Neural progenitor cell (in vitro differentiated cells): ENCODE data around the gene CATSPER3. TPM values are rescaled to one million over a fixed set of nuclear protein-coding genes. Genes with fewer than 3 reads are reported as not detected.

Experiments
- DNase-seq: peaks from one replicate; pipeline ENCODE4 v3.0.0-alpha.2; 2016; ENCODE audit warnings: low spot score
- H2AFZ ChIP-seq: fragments of 200-600 bp; sonication (generic); replicated peaks from 2 replicates; pipeline ENCODE4 v1.6.1; 2016; ENCODE audit warnings: antibody characterized with exemption
- H3F3A ChIP-seq: fragments of 200-600 bp; sonication (generic); 2 replicates; pipeline ENCODE4 v1.6.1; 2016; ENCODE audit warnings: antibody characterized with exemption, low read depth
- H3K27ac ChIP-seq: fragments of 200-600 bp; sonication (generic); 2 replicates; pipeline ENCODE4 v1.5.1; 2016; ENCODE audit warnings: mild to moderate bottlenecking
- H3K27me3 ChIP-seq: fragments of 200-600 bp; sonication (generic); 2 replicates; pipeline ENCODE4 v1.6.1; 2016; ENCODE audit warnings: mild to moderate bottlenecking, moderate library complexity
- H3K36me3 ChIP-seq: fragments of 200-600 bp; sonication (generic); 2 replicates; pipeline ENCODE4 v1.5.1; 2016
- H3K4me1 ChIP-seq: fragments of 200-600 bp; sonication (generic); 2 replicates; pipeline ENCODE4 v1.6.1; 2016; ENCODE audit warnings: mixed run types
- H3K4me2 ChIP-seq: fragments of 200-600 bp; sonication (generic); 2 replicates; pipeline ENCODE4 v1.6.1; 2016
- H3K4me3 ChIP-seq: fragments of 200-600 bp; sonication (generic); 2 replicates; pipeline ENCODE4 v1.5.1; 2016
- H3K79me2 ChIP-seq: fragments of 200-600 bp; sonication (generic); 2 replicates; pipeline ENCODE4 v1.6.1; 2016; ENCODE audit warnings: low read depth
- H3K9ac ChIP-seq: fragments of 200-600 bp; sonication (generic); 2 replicates; pipeline ENCODE4 v1.6.1; 2016
- H3K9me3 ChIP-seq: fragments of 200-600 bp; sonication (generic); 2 replicates; pipeline ENCODE4 v1.5.1; 2016; ENCODE audit warnings: low read depth
- H4K20me1 ChIP-seq: fragments of 200-600 bp; sonication (generic); 2 replicates; pipeline ENCODE4 v1.6.1; 2016; ENCODE audit warnings: low read depth
- H3K27ac Mint-ChIP-seq: 3 replicates; pipeline ENCODE4 v1.8.0; 2021; ENCODE audit warnings: mixed read lengths
- H3K27me3 Mint-ChIP-seq: 2 replicates; pipeline ENCODE4 v1.8.0; 2022; ENCODE audit warnings: low read depth, mild to moderate bottlenecking, inconsistent platforms, moderate library complexity, mixed read lengths; ENCODE audit not compliant: insufficient read depth
- H3K36me3 Mint-ChIP-seq: 3 replicates; pipeline ENCODE4 v1.8.0; 2021; ENCODE audit warnings: mixed read lengths
- H3K4me1 Mint-ChIP-seq: 3 replicates; pipeline ENCODE4 v1.8.0; 2021; ENCODE audit warnings: mixed read lengths
- H3K4me3 Mint-ChIP-seq: 3 replicates; pipeline ENCODE4 v1.8.0; 2021; ENCODE audit warnings: mild to moderate bottlenecking, moderate library complexity, mixed read lengths
- H3K9me3 Mint-ChIP-seq: 3 replicates; pipeline ENCODE4 v1.8.0; 2020; ENCODE audit warnings: mixed read lengths
- EZH2 ChIP-seq: fragments of 200-600 bp; sonication (generic); IDR thresholded peaks from 2 replicates; pipeline ENCODE4 v1.6.1; 2017; ENCODE audit warnings: antibody characterized with exemption, mild to moderate bottlenecking, moderate library complexity
- EZH2phosphoT487 ChIP-seq: fragments of 200-600 bp; sonication (generic); IDR thresholded peaks from 2 replicates; pipeline ENCODE4 v1.6.1; 2017; ENCODE audit warnings: antibody characterized with exemption
- total RNA-seq: library from RNA; depleted of rRNA; stranded (reverse); fragments of >200 nt; gene quantifications from 2 replicates; pipeline ENCODE4 v1.2.3, GENCODE V29; 2015; ENCODE audit warnings: low replicate concordance
- TF ChIP-seq, protein P1 (sequence below): fragments of 200-600 bp; sonication (generic); IDR thresholded peaks from 2 replicates; pipeline ENCODE4 v1.5.1; 2017; ENCODE audit warnings: antibody characterized with exemption, mild to moderate bottlenecking

The CATSPER3 gene
- total RNA-seq, 1 donor from 2014 or later, result not detected

DNA sequence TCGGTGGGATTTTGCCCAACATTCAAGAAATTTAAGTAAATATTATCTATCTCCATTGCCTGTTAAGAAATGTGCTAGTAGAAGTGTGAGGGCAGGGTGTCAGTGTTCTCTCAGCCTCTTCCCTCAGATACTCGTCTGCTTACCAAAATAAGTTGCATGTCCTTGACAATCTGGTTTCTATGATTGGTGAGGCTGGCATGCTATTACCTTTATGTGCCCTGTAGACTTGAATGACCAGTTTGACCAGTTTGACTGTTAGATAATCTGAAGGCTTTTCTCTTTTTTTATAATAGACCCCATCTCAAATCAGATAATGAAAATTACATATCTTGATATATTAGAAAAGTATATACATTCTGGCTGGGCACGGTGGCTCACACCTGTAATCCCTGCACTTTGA lies 348 bp downstream of the CATSPER3 start:
- TF ChIP-seq EZH2phosphoT487 (no peak), EZH2 (no peak)
- TF ChIP-seq, protein P1, sequence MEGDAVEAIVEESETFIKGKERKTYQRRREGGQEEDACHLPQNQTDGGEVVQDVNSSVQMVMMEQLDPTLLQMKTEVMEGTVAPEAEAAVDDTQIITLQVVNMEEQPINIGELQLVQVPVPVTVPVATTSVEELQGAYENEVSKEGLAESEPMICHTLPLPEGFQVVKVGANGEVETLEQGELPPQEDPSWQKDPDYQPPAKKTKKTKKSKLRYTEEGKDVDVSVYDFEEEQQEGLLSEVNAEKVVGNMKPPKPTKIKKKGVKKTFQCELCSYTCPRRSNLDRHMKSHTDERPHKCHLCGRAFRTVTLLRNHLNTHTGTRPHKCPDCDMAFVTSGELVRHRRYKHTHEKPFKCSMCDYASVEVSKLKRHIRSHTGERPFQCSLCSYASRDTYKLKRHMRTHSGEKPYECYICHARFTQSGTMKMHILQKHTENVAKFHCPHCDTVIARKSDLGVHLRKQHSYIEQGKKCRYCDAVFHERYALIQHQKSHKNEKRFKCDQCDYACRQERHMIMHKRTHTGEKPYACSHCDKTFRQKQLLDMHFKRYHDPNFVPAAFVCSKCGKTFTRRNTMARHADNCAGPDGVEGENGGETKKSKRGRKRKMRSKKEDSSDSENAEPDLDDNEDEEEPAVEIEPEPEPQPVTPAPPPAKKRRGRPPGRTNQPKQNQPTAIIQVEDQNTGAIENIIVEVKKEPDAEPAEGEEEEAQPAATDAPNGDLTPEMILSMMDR, result no peak
- no peaks in the 10 kb centered on the region for H3K36me3 ChIP-seq
- peaks cover 7% of the 10 kb centered on the region for H3K4me1 Mint-ChIP-seq
- no peaks in the 10 kb centered on the region for H3F3A ChIP-seq
- no peak overlapping the region for H3K27ac ChIP-seq
- peaks cover 2% of the 10 kb centered on the region for H3K27me3 Mint-ChIP-seq
- no peak overlapping the region for H3K4me2 ChIP-seq
- H4K20me1 ChIP-seq, result no peaks in the 10 kb centered on the region
- no peak for DNase-seq
- H3K9ac ChIP-seq, result no peak overlapping the region
- H3K4me1 ChIP-seq, result no peaks in the 10 kb centered on the region
- H3K4me3 Mint-ChIP-seq, result no peak overlapping the region
- H2AFZ ChIP-seq, result no peak overlapping the region
- no peak overlapping the region for H3K27ac Mint-ChIP-seq
- H3K4me3 ChIP-seq, result no peak overlapping the region
- H3K9me3 Mint-ChIP-seq, result no peaks in the 10 kb centered on the region
- no peaks in the 10 kb centered on the region for H3K27me3 ChIP-seq
- H3K79me2 ChIP-seq, result no peaks in the 10 kb centered on the region
- no peaks in the 10 kb centered on the region for H3K36me3 Mint-ChIP-seq
- H3K9me3 ChIP-seq, result no peaks in the 10 kb centered on the region

DNA sequence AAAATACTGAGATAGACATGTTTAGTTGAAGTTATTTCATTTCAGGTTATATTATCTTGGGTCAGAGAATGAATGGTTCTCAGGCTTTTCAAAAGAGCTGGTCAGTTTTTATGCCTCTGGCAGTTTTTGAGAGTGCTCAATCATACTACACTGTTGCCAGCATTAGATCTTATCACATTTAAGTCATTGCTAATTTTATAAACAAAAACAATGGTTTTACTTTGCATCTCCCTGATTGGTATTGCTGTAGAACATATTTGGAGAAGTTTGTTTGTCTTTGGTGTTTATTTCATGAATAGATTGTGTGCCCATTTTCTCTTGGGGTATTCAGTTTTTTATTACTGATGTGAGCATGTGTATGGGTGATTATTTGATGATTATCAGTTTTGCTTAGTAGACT lies 1.5 kb downstream of the CATSPER3 start:
- Histone ChIP-seq H3K79me2 (no peaks in the 10 kb centered on the region), H3K9me3 (no peaks in the 10 kb centered on the region), H3F3A (no peaks in the 10 kb centered on the region), H3K4me1 (no peaks in the 10 kb centered on the region), H3K36me3 (no peaks in the 10 kb centered on the region), H3K4me3 (no peak overlapping the region), H4K20me1 (no peaks in the 10 kb centered on the region), H3K27me3 (no peaks in the 10 kb centered on the region), H3K27ac (no peak overlapping the region), H3K4me2 (no peak overlapping the region), H3K9ac (no peak overlapping the region), H2AFZ (no peak overlapping the region)
- no peak overlapping the region for H3K27ac Mint-ChIP-seq
- H3K36me3 Mint-ChIP-seq, result no peaks in the 10 kb centered on the region
- H3K27me3 Mint-ChIP-seq, result peaks cover 2% of the 10 kb centered on the region
- H3K4me1 Mint-ChIP-seq, result peaks cover 7% of the 10 kb centered on the region
- no peak for DNase-seq
- no peak for TF ChIP-seq EZH2
- TF ChIP-seq, protein P1, result no peak
- no peak for TF ChIP-seq EZH2phosphoT487
- H3K9me3 Mint-ChIP-seq, result no peaks in the 10 kb centered on the region
- no peak overlapping the region for H3K4me3 Mint-ChIP-seq

DNA sequence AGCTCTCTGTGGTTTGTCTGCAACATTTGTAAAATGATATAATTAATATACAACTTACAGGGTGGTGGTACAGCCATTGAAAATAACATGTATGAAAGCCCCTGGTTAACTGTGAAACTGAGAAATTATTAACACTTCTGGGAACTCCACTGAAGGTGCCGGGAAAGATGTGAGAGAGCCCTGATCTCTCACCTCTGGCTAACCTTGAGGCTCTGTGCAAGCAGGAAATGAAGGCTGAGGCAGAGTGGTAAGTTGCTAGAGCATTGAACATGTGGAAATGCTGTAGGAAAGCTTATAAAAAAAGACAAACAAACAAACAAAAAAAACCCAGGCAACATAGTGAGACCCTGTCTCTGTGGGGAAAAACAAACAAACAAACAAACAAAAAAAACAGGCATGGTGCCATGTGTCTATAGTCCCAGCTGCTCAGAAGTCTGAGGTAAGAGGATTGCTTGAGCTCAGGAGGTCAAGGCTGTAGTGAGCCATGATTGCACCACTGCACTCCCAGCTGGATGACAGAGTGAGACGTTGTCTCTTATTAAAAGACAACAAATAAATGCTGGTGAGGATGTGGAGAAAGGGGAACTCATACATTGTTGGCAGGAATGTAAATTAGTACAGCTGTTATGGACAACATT lies 7.5 kb downstream of the CATSPER3 start:
- Histone ChIP-seq H3K4me2 (no peak overlapping the region), H3K27ac (no peak overlapping the region), H3K9me3 (no peaks in the 10 kb centered on the region), H3K9ac (no peak overlapping the region), H4K20me1 (no peaks in the 10 kb centered on the region), H3K4me1 (no peaks in the 10 kb centered on the region), H2AFZ (no peak overlapping the region), H3K36me3 (no peaks in the 10 kb centered on the region), H3F3A (no peaks in the 10 kb centered on the region), H3K27me3 (no peaks in the 10 kb centered on the region), H3K79me2 (no peaks in the 10 kb centered on the region), H3K4me3 (no peak overlapping the region)
- Mint-ChIP-seq H3K4me1 (no peaks in the 10 kb centered on the region), H3K36me3 (peaks cover 12% of the 10 kb centered on the region), H3K27ac (no peak overlapping the region), H3K27me3 (no peaks in the 10 kb centered on the region), H3K4me3 (no peak overlapping the region), H3K9me3 (peaks cover 22% of the 10 kb centered on the region)
- no peak for DNase-seq
- TF ChIP-seq, protein P1, result no peak
- no peak for TF ChIP-seq EZH2
- no peak for TF ChIP-seq EZH2phosphoT487
